IMR-90 (cell line): ENCODE data around the gene FAM20C. TPM values are rescaled to one million over a fixed set of nuclear protein-coding genes. Genes with fewer than 3 reads are reported as not detected.
A peak's percentile ranks its signal among the peaks of the same experiment; 100 is the strongest.

Experiments
- MAFK ChIP-seq: IDR thresholded peaks from 2 replicates; pipeline ENCODE4 v1.6.1; 2012; ENCODE audit warnings: low read depth, low read length, improper control_type of control experiment
- NFE2L2 ChIP-seq: fragments of 150-350 bp; IDR thresholded peaks from 2 replicates; pipeline ENCODE4 v1.6.1; 2016; ENCODE audit warnings: low read depth, mild to moderate bottlenecking, low read length
- RCOR1 ChIP-seq: IDR thresholded peaks from 2 replicates; pipeline ENCODE4 v1.6.1; 2012; ENCODE audit warnings: mild to moderate bottlenecking, low read length, improper control_type of control experiment; ENCODE audit not compliant: insufficient replicate concordance
- polyA plus RNA-seq, 3 experiments: library from polyadenylated mRNA; depleted of rRNA; stranded (reverse); fragments of >200 nt; gene quantifications; 2 replicates each; pipeline ENCODE4 v1.2.3, GENCODE V29; 2012; ENCODE audit warnings: low replicate concordance in 1 of 3
- total RNA-seq: library from RNA; depleted of rRNA; stranded (reverse); fragments of >200 nt; gene quantifications from 2 replicates; pipeline ENCODE4 v1.2.3, GENCODE V29; 2012
- TF ChIP-seq, protein P1 (sequence below): fragments of 150-350 bp; IDR thresholded peaks from 2 replicates; pipeline ENCODE4 v1.6.1; 2016; ENCODE audit warnings: low read depth, mild to moderate bottlenecking, low read length, moderate library complexity, borderline replicate concordance

Gene FAM20C
- total and polyA plus RNA-seq, 2 of the 4 experiments (the other 2 are of a cell fraction): 7.7 to 36.6 TPM

DNA sequence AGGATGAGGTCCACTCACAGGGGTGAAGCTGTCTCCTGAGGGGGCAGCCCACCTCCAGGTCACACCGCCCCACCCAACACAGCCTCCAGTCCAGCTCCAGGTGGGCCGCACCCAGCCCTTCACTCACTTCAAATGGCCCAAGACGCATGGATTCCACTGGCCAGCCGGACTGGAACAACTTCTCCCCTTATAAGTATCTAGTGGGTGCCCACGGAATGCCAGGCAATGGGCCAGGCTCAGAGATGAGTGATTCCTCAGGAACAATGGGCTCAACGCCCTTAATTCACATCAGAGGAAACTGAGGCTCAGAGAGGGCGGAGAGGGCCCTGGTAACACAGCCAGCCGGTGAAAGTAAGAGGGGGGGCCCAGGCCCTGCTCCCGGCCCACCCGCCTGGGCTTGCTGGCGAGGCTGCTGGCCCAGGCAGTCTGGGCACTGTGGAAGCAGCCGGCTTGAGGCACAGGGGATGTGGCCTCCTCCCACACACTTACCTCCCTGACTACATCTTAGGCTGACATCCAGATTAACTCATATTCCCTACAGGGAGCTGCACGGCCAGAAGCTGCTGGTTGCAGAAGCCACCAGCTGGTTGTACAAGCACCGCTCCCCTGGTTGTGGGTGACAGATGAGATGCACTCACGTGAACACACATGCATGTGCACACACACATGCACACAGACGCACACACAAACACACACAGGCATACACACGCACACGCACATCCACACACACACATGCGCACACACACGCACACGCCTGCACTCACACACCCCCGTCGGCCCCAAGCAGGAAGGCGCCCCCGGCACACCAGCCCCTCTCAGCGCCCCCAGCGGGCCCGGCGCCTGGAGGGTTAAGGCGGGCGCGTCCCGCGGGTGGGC is 1.0 kb upstream of the FAM20C start (continued):
- TF ChIP-seq, protein P1, sequence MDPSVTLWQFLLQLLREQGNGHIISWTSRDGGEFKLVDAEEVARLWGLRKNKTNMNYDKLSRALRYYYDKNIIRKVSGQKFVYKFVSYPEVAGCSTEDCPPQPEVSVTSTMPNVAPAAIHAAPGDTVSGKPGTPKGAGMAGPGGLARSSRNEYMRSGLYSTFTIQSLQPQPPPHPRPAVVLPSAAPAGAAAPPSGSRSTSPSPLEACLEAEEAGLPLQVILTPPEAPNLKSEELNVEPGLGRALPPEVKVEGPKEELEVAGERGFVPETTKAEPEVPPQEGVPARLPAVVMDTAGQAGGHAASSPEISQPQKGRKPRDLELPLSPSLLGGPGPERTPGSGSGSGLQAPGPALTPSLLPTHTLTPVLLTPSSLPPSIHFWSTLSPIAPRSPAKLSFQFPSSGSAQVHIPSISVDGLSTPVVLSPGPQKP: no peak
- TF ChIP-seq NFE2L2: no peak
- TF ChIP-seq MAFK: no peak
- peak; percentile 69 for TF ChIP-seq RCOR1
